ENCODE data around the gene HCAR1. TPM values are rescaled to one million over a fixed set of nuclear protein-coding genes. Genes with fewer than 3 reads are reported as not detected.
A peak's percentile ranks its signal among the peaks of the same experiment; 100 is the strongest.
"Not testable (repeated sequence)": the region's sequence is repeated elsewhere in the genome, so short reads cannot be mapped to it uniquely, and the experiment has no call there.

HCAR1 gene
- total RNA-seq, 1 donor from 2014 or later: 3.4 TPM

GRCh38 chr12:122722387-122722786, 8.3 kb downstream of the HCAR1 start:
- no peak for DNase-seq (ENCODE audit: low spot score)

GRCh38 chr12:122721057-122721545, 9.5 kb downstream of the HCAR1 start:
- peak; percentile 62 for DNase-seq (ENCODE audit: low spot score)

GRCh38 chr12:122716658-122717057, 14.0 kb downstream of the HCAR1 start, which contains the start of gene HCAR3:
Gene HCAR3, minus strand, starts transcription at chr12:122716811. Its CDS starts 74 bp downstream, at chr12:122716737.
- DNase-seq (ENCODE audit: low spot score): not testable (repeated sequence)

- not testable (repeated sequence) for DNase-seq (ENCODE audit: low spot score)
Measured at GRCh38 chr12:122715211-122715610, 15.4 kb downstream of the HCAR1 start.

GRCh38 chr12:122713491-122714188, 17.0 kb downstream of the HCAR1 start:
- not testable (repeated sequence) for DNase-seq (ENCODE audit: low spot score)

GRCh38 chr12:122711266-122711665, 19.4 kb downstream of the HCAR1 start:
- DNase-seq (ENCODE audit: low spot score): not testable (repeated sequence)

- peak; percentile 62 for DNase-seq (ENCODE audit: low spot score)
Measured at GRCh38 chr12:122710341-122710740, 20.3 kb downstream of the HCAR1 start.

GRCh38 chr12:122709287-122709686, 21.4 kb downstream of the HCAR1 start:
- not testable (repeated sequence) for DNase-seq (ENCODE audit: low spot score)

GRCh38 chr12:122703841-122704240, 26.8 kb downstream of the HCAR1 start:
- not testable (repeated sequence) for DNase-seq (ENCODE audit: low spot score)

GRCh38 chr12:122702890-122703611, 27.6 kb downstream of the HCAR1 start, which contains the start of gene HCAR2:
Gene HCAR2, minus strand, starts transcription at chr12:122703357. Its CDS starts 74 bp downstream, at chr12:122703283.
- not testable (repeated sequence) for DNase-seq (ENCODE audit: low spot score)

GRCh38 chr12:122701481-122701880, 29.2 kb downstream of the HCAR1 start:
- DNase-seq (ENCODE audit: low spot score): not testable (repeated sequence)

GRCh38 chr12:122700038-122700710, 30.5 kb downstream of the HCAR1 start:
- DNase-seq (ENCODE audit: low spot score): not testable (repeated sequence)

- not testable (repeated sequence) for DNase-seq (ENCODE audit: low spot score)
Measured at GRCh38 chr12:122696922-122697321, 33.7 kb downstream of the HCAR1 start.

GRCh38 chr12:122691566-122691965, 39.1 kb downstream of the HCAR1 start:
- DNase-seq (ENCODE audit: low spot score): no peak

GRCh38 chr12:122688291-122688690, 42.4 kb downstream of the HCAR1 start:
- DNase-seq (ENCODE audit: low spot score): no peak

GRCh38 chr12:122687086-122687485, 43.6 kb downstream of the HCAR1 start:
- DNase-seq (ENCODE audit: low spot score): peak; percentile 80

- DNase-seq (ENCODE audit: low spot score): no peak
Measured at GRCh38 chr12:122686538-122686937, 44.1 kb downstream of the HCAR1 start.

GRCh38 chr12:122684297-122684813, 46.3 kb downstream of the HCAR1 start:
- no peak for DNase-seq (ENCODE audit: low spot score)

GRCh38 chr12:122681814-122682213, 48.8 kb downstream of the HCAR1 start:
- no peak for DNase-seq (ENCODE audit: low spot score)

GRCh38 chr12:122680989-122681388, 49.7 kb downstream of the HCAR1 start:
- not testable (repeated sequence) for DNase-seq (ENCODE audit: low spot score)

GRCh38 chr12:122676781-122677180, 53.9 kb downstream of the HCAR1 start:
- not testable (repeated sequence) for DNase-seq (ENCODE audit: low spot score)

All from umbilical cord (tissue), 2 donors.